Measurements from ENCODE around the gene LTBP3.

LTBP3 gene

GRCh38 chr11:65548395-65548794 is 9.8 kb downstream of the LTBP3 start:
- H3K4me3 ChIP-seq (ENCODE audit: control insufficient read depth, low read depth, low read length), result no peak overlapping the region
- DNase-seq (ENCODE audit: low read depth), result no peak
- no peak for TF ChIP-seq CTCF (IDR thresholded peaks at IDR 0.05; ENCODE audit: control insufficient read depth, insufficient read depth, low read depth, low read length, missing control alignments)

DNA sequence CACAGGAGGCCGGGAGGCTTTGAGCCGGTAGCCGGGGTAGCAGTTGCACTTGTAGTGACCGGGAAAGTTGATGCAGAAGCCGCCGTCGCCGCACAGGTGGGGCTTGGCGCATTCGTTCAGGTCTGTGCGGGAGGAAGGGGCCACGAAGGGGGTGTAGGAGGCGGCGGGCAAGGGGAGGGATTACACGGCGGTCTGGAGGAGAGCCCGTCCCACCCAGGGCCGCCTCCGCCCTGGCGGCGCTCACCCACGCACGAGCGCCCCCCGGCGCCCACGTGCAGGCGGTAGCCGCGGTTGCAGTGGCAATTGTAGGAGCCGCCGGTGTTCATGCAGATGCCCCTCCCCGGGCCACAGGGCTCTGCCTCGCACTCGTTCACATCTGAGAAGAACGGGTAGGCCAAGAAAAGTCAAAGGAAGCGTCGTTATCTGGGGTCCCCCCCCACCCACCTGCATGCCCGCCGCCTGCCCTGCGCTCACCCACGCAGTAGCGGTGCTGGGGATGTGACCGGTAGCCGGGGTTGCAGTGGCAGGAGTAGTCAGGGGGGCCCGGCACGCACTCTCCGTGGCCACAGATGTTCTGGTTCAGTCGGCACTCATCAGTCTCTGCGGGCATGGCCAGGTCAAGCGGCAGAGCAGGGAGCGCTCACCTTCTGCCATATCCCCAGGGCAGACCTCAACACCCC is 10.6 kb downstream of the LTBP3 start:
- no peak overlapping the region for H3K4me3 ChIP-seq (ENCODE audit: control insufficient read depth, low read depth, low read length)
- no peak for TF ChIP-seq CTCF (IDR thresholded peaks at IDR 0.05; ENCODE audit: control insufficient read depth, insufficient read depth, low read depth, low read length, missing control alignments)
- DNase-seq (ENCODE audit: low read depth), result no peak

GRCh38 chr11:65546217-65546958 is 11.8 kb downstream of the LTBP3 start:
- no peak for TF ChIP-seq CTCF (IDR thresholded peaks at IDR 0.05; ENCODE audit: control insufficient read depth, insufficient read depth, low read depth, low read length, missing control alignments)
- no peak for DNase-seq (ENCODE audit: low read depth)
- no peak overlapping the region for H3K4me3 ChIP-seq (ENCODE audit: control insufficient read depth, low read depth, low read length)

- no peak overlapping the region for H3K4me3 ChIP-seq (ENCODE audit: control insufficient read depth, low read depth, low read length)
- no peak for DNase-seq (ENCODE audit: low read depth)
- TF ChIP-seq CTCF (IDR thresholded peaks at IDR 0.05; ENCODE audit: control insufficient read depth, insufficient read depth, low read depth, low read length, missing control alignments), result no peak
These were observed 12.3 kb downstream of the LTBP3 start for GRCh38 chr11:65545853-65546216.

DNA sequence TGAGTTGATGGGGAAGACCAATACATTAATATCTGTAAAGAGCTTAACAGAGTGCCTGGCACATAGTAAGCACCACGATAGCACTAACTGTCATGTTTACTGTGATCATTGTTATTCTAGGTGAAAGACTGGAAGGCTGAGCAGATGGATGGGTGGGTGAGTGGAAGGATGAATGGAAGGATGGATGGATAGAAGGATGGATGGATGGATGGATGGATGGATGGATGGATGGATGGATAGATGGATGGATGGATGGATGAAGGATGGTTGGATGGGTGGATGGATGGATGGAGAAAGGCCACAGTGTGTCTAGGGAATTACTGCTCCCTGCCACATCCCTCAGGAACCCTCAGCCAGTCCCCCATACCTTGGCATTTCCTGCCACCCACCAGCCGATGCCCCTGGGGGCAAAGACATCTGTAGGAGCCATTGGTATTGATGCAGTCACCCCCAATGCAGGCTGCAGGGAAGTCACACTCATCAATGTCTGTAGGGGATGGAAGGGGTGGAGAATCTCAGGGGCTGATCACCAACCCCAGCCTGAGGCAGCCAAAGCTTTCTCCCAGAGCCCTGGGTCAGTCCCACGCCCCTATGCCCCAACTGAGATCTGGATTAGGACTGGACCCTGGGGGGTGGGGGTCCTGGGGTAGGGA is 15.3 kb downstream of the LTBP3 start:
- H3K4me3 ChIP-seq (ENCODE audit: control insufficient read depth, low read depth, low read length), result no peak overlapping the region
- TF ChIP-seq CTCF (IDR thresholded peaks at IDR 0.05; ENCODE audit: control insufficient read depth, insufficient read depth, low read depth, low read length, missing control alignments), result no peak
- DNase-seq (ENCODE audit: low read depth), result no peak

- no peak for DNase-seq (ENCODE audit: low read depth)
- no peak for TF ChIP-seq CTCF (IDR thresholded peaks at IDR 0.05; ENCODE audit: control insufficient read depth, insufficient read depth, low read depth, low read length, missing control alignments)
- H3K4me3 ChIP-seq (ENCODE audit: control insufficient read depth, low read depth, low read length), result peak overlapping the region; percentile 39
These were observed 16.8 kb downstream of the LTBP3 start for GRCh38 chr11:65541093-65541982.
